Prostate gland (tissue), 2 donors: ENCODE measurements around the gene NDUFV2. TPM values are rescaled to one million over a fixed set of nuclear protein-coding genes. Genes with fewer than 3 reads are reported as not detected.

Source experiments
- DNase-seq: peaks from one replicate; pipeline ENCODE4 v3.0.0-alpha.2; 2019; ENCODE audit warnings: low spot score
- H3K27ac ChIP-seq, 2 donors: fragments of 200-600 bp; sonication (generic); 2 replicates each; pipeline ENCODE4 v1.5.1; 2017 to 2019
- H3K27me3 ChIP-seq: fragments of 200-600 bp; sonication (generic); replicated peaks from 2 replicates; pipeline ENCODE4 v1.5.1; 2019; ENCODE audit not compliant: insufficient read depth
- H3K36me3 ChIP-seq, 2 donors: fragments of 200-600 bp; sonication (generic); 1 replicate in 1 of 2; 2 replicates in 1 of 2; pipeline versions ENCODE4 v1.5.1 to v1.8.1; 2017 to 2019
- H3K4me1 ChIP-seq: fragments of 200-600 bp; sonication (generic); replicated peaks from 2 replicates; pipeline ENCODE4 v1.5.1; 2019
- H3K4me3 ChIP-seq, 2 donors: fragments of 200-600 bp; sonication (generic); 2 replicates each; pipeline ENCODE4 v1.5.1; 2017 to 2019
- H3K9me3 ChIP-seq: fragments of 200-600 bp; sonication (generic); 2 replicates; pipeline ENCODE4 v1.5.1; 2017
- CTCF ChIP-seq, 4 experiments: fragments of 200-600 bp in 2 of 4; fragments of 450-650 bp in 2 of 4; sonication (generic) in 2 of 4; IDR thresholded peaks; 1 replicate in 3 of 4; 2 replicates in 1 of 4; pipeline ENCODE4 v1.5.1; 2016 to 2019; ENCODE audit warnings: antibody characterized with exemption in 4 of 4, mild to moderate bottlenecking in 2 of 4, moderate library complexity in 2 of 4
- POLR2A ChIP-seq: fragments of 450-650 bp; IDR thresholded peaks from one replicate; pipeline ENCODE4 v1.6.1; 2016; ENCODE audit warnings: antibody characterized with exemption, mild to moderate bottlenecking
- POLR2AphosphoS5 ChIP-seq: sonication (generic); formaldehyde crosslinking; IDR thresholded peaks from one replicate; pipeline ENCODE4 v1.6.1; 2017; ENCODE audit warnings: antibody characterized with exemption
- WGBS: methylation state at CpG from one replicate; pipeline ENCODE4 v1.1.5; 2018; 5-methylcytosine and 5-hydroxymethylcytosine counted together
- intact Hi-C: fragments of 100-400 bp; cut with DNase I; formaldehyde crosslinking; loops from one replicate; pipeline ENCODE4 v1.14.2; 2022
- total RNA-seq, 2 donors: library from RNA; depleted of rRNA; stranded (reverse); fragments of >200 nt; gene quantifications; one replicate each; pipeline ENCODE4 v1.1.0, GENCODE V29; 2016

NDUFV2 gene
- total RNA-seq, 2 donors from 2014 or later = 114 to 161 TPM

DNA sequence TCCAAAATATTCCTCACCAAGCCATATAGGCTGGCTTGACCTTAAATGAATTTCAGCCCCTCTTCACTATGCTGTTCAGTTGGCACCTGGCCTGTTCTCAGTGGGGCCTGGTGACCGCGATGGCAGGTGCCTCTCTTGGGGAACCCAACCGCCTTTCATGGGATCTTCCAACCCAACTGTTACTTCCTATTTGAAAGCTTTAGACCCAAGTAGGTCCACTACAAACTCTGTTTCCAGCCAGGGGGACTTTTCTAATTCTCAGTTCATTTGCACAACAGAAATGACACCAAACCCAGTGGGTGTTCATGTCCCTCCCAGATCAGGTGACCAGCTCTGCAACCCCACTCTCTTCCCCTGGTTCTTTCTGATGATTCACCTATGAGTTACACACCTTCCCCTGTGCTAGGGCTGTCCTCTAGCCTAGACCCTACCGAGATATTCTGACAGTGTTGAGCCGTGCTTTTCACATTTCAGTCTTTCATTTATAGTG, 35.6 kb upstream of the NDUFV2 start:
- no peaks in the 10 kb centered on the region for H3K4me1 ChIP-seq
- TF ChIP-seq CTCF (IDR thresholded peaks at IDR 0.05) (no peak), POLR2A (no peak)
- no peaks in the 10 kb centered on the region for H3K27me3 ChIP-seq
- H3K4me3 ChIP-seq = no peak overlapping the region
- no peaks in the 10 kb centered on the region for H3K36me3 ChIP-seq
- DNase-seq = no peak
- WGBS = over 99% methylated on average over 5 of the region's 5 CpGs
- intact Hi-C loops = no loop called here
- no peaks in the 10 kb centered on the region for H3K9me3 ChIP-seq
- no peak overlapping the region for H3K27ac ChIP-seq

- no peaks in the 10 kb centered on the region for H3K27me3 ChIP-seq
- no peaks in the 10 kb centered on the region for H3K9me3 ChIP-seq
- peak; percentile 42 for TF ChIP-seq POLR2AphosphoS5
- no peak for TF ChIP-seq POLR2A
- no peak overlapping the region for H3K4me3 ChIP-seq
- intact Hi-C loops = no loop called here
- H3K4me1 ChIP-seq = no peaks in the 10 kb centered on the region
- no peaks in the 10 kb centered on the region for H3K36me3 ChIP-seq
- WGBS = 62% methylated on average over 6 of the region's 6 CpGs
- H3K27ac ChIP-seq = no peak overlapping the region
- DNase-seq = no peak
These were observed 34.7 kb upstream of the NDUFV2 start for GRCh38 chr18:9067823-9068222.

- WGBS = 82% methylated on average over 2 of the region's 2 CpGs
- Histone ChIP-seq H3K4me3 (no peak overlapping the region), H3K36me3 (no peaks in the 10 kb centered on the region), H3K27me3 (no peaks in the 10 kb centered on the region), H3K4me1 (no peaks in the 10 kb centered on the region), H3K9me3 (no peaks in the 10 kb centered on the region), H3K27ac (no peak overlapping the region)
- no peak for DNase-seq
- intact Hi-C loops = no loop called here
- TF ChIP-seq CTCF (IDR thresholded peaks at IDR 0.05) (no peak), POLR2AphosphoS5 (no peak), POLR2A (no peak)
These were observed 34.2 kb upstream of the NDUFV2 start for GRCh38 chr18:9068346-9068745.

- no peaks in the 10 kb centered on the region for H3K36me3 ChIP-seq
- no peaks in the 10 kb centered on the region for H3K9me3 ChIP-seq
- 64% methylated on average over 9 of the region's 9 CpGs for WGBS
- no peak for DNase-seq
- intact Hi-C loops = no loop called here
- no peaks in the 10 kb centered on the region for H3K27me3 ChIP-seq
- no peaks in the 10 kb centered on the region for H3K4me1 ChIP-seq
- H3K27ac ChIP-seq = no peak overlapping the region
- no peak overlapping the region for H3K4me3 ChIP-seq
- no peak for TF ChIP-seq CTCF (IDR thresholded peaks at IDR 0.05)
- no peak for TF ChIP-seq POLR2AphosphoS5
These were observed 32.9 kb upstream of the NDUFV2 start for GRCh38 chr18:9069601-9070000.

GRCh38 chr18:9070212-9070611, 32.3 kb upstream of the NDUFV2 start:
- Histone ChIP-seq H3K4me3 (no peak overlapping the region), H3K27me3 (no peaks in the 10 kb centered on the region), H3K27ac (no peak overlapping the region), H3K4me1 (no peaks in the 10 kb centered on the region), H3K9me3 (no peaks in the 10 kb centered on the region), H3K36me3 (no peaks in the 10 kb centered on the region)
- no peak for TF ChIP-seq CTCF (IDR thresholded peaks at IDR 0.05)
- TF ChIP-seq POLR2A = no peak
- TF ChIP-seq POLR2AphosphoS5 = no peak
- intact Hi-C loops = loop anchor here (5.0 kb wide), 1 partner anchor 262 kb away; the partner anchor contains the start of gene TWSG1
- no peak for DNase-seq
- 90% methylated on average over 5 of the region's 5 CpGs for WGBS
